Endodermal cell (in vitro differentiated cells): ENCODE measurements around the gene LEMD3. TPM values are rescaled to one million over a fixed set of nuclear protein-coding genes. Genes with fewer than 3 reads are reported as not detected.

Experiments used
- DNase-seq: peaks from one replicate; pipeline ENCODE4 v3.0.0-alpha.2; 2017
- H3K27ac ChIP-seq: 2 replicates; pipeline ENCODE4 v1.5.1; 2013; ENCODE audit warnings: mild to moderate bottlenecking, low read depth, low read length, moderate library complexity
- H3K27me3 ChIP-seq: 2 replicates; pipeline ENCODE4 v1.6.1; 2013; ENCODE audit warnings: mild to moderate bottlenecking, low read length, moderate library complexity; ENCODE audit not compliant: insufficient read depth, control insufficient read depth, poor library complexity, severe bottlenecking
- H3K36me3 ChIP-seq: 2 replicates; pipeline ENCODE4 v1.7.0; 2013; ENCODE audit warnings: mild to moderate bottlenecking, low read length, moderate library complexity; ENCODE audit not compliant: control insufficient read depth, insufficient read depth
- H3K4me1 ChIP-seq: one replicate; pipeline ENCODE4 v1.7.0; 2013; ENCODE audit warnings: low read length; ENCODE audit not compliant: control insufficient read depth, insufficient read depth
- H3K4me3 ChIP-seq: 2 replicates; pipeline ENCODE4 v1.5.1; 2013; ENCODE audit warnings: mild to moderate bottlenecking, low read length, moderate library complexity
- H3K9ac ChIP-seq: 2 replicates; pipeline ENCODE4 v1.6.1; 2013; ENCODE audit warnings: mild to moderate bottlenecking, low read length, moderate library complexity; ENCODE audit not compliant: poor library complexity, severe bottlenecking; ENCODE audit errors: extremely low read depth
- H3K9me3 ChIP-seq: 2 replicates; pipeline ENCODE4 v1.6.1; 2013; ENCODE audit warnings: mild to moderate bottlenecking, low read length, moderate library complexity; ENCODE audit not compliant: control insufficient read depth
- H3K27ac Mint-ChIP-seq: 2 replicates; pipeline ENCODE4 v1.8.0; 2020; ENCODE audit warnings: mixed read lengths
- H3K27me3 Mint-ChIP-seq: 2 replicates; pipeline ENCODE4 v1.8.0; 2021; ENCODE audit warnings: mild to moderate bottlenecking, mixed read lengths; ENCODE audit not compliant: insufficient read depth
- H3K36me3 Mint-ChIP-seq: 2 replicates; pipeline ENCODE4 v1.8.0; 2020; ENCODE audit warnings: low read depth, mixed read lengths
- H3K4me1 Mint-ChIP-seq: 2 replicates; pipeline ENCODE4 v1.8.0; 2020; ENCODE audit warnings: mixed read lengths
- H3K4me3 Mint-ChIP-seq: 2 replicates; pipeline ENCODE4 v1.8.0; 2020; ENCODE audit warnings: mild to moderate bottlenecking, moderate library complexity, mixed read lengths
- H3K9me3 Mint-ChIP-seq: 2 replicates; pipeline ENCODE4 v1.8.0; 2020; ENCODE audit warnings: mild to moderate bottlenecking, mixed read lengths
- CTCF ChIP-seq: fragments of 200-600 bp; sonication (generic); conservative IDR thresholded peaks from 2 replicates; pipeline ENCODE4 v1.5.0; 2021; ENCODE audit warnings: antibody characterized with exemption, mild to moderate bottlenecking
- WGBS, 2 experiments: methylation state at CpG; one replicate each; pipeline versions ENCODE4 v1.1.5 to v1.1.7; 2013; ENCODE audit warnings: missing lambda C conversion rate in 2 of 2, mixed read lengths in 1 of 2; ENCODE audit not compliant: insufficient coverage in 1 of 2, insufficient read length in 1 of 2; 5-methylcytosine and 5-hydroxymethylcytosine counted together
- total RNA-seq, 2 donors: library from RNA; stranded (reverse); fragmentation: NEBNext Ultra II Directional in 1 of 2; extraction: Animal tissue kit (Norgen Biotek cat#: 25700) in 1 of 2; gene quantifications; 2 replicates in 1 of 2; 3 replicates in 1 of 2; pipeline ENCODE4 v1.2.1, GENCODE V29; 2021

The LEMD3 gene
- total RNA-seq, 2 donors from 2014 or later: 35.8 to 37.3 TPM

GRCh38 chr12:65204886-65205525, 35.6 kb downstream of the LEMD3 start:
- Histone ChIP-seq H3K4me3 (peak overlapping the region; percentile 32), H3K4me1 (no peaks in the 10 kb centered on the region), H3K9me3 (peaks cover 5% of the 10 kb centered on the region), H3K36me3 (no peaks in the 10 kb centered on the region), H3K27ac (no peak overlapping the region), H3K27me3 (no peaks in the 10 kb centered on the region), H3K9ac (no peak overlapping the region)
- Mint-ChIP-seq H3K36me3 (peaks cover 8% of the 10 kb centered on the region), H3K27me3 (no peaks in the 10 kb centered on the region), H3K4me3 (no peak overlapping the region), H3K4me1 (peaks cover 57% of the 10 kb centered on the region), H3K27ac (no peak overlapping the region), H3K9me3 (peaks cover 4% of the 10 kb centered on the region)
- 46 to 83% methylated on average over 2 of the region's 2 CpGs for WGBS, 2 experiments
- TF ChIP-seq CTCF: no peak
- peak; percentile 53 for DNase-seq

- H3K9me3 ChIP-seq: peaks cover 5% of the 10 kb centered on the region
- no peak overlapping the region for H3K4me3 ChIP-seq
- Mint-ChIP-seq H3K36me3 (peaks cover 1% of the 10 kb centered on the region), H3K9me3 (peaks cover 4% of the 10 kb centered on the region), H3K4me1 (peaks cover 53% of the 10 kb centered on the region), H3K27me3 (no peaks in the 10 kb centered on the region), H3K4me3 (no peak overlapping the region), H3K27ac (no peak overlapping the region)
- no peak for TF ChIP-seq CTCF
- no peak for DNase-seq
- H3K9ac ChIP-seq: no peak overlapping the region
- H3K27me3 ChIP-seq: no peaks in the 10 kb centered on the region
- no peaks in the 10 kb centered on the region for H3K36me3 ChIP-seq
- no peaks in the 10 kb centered on the region for H3K4me1 ChIP-seq
- H3K27ac ChIP-seq: no peak overlapping the region
These were observed 36.5 kb downstream of the LEMD3 start for GRCh38 chr12:65205886-65206285.

GRCh38 chr12:65208125-65208524, 38.7 kb downstream of the LEMD3 start:
- WGBS, 2 experiments: 93 to 100% methylated on average over 2 of the region's 2 CpGs
- H3K27ac Mint-ChIP-seq: no peak overlapping the region

More at GRCh38 chr12:65208125-65208524, 38.7 kb downstream of the LEMD3 start:
- H3K9ac ChIP-seq: no peak overlapping the region
- no peak overlapping the region for H3K27ac ChIP-seq
- no peaks in the 10 kb centered on the region for H3K4me1 ChIP-seq
- Mint-ChIP-seq H3K36me3 (peaks cover 14% of the 10 kb centered on the region), H3K4me1 (peaks cover 39% of the 10 kb centered on the region), H3K9me3 (peaks cover 4% of the 10 kb centered on the region), H3K27me3 (no peaks in the 10 kb centered on the region), H3K4me3 (no peak overlapping the region)
- H3K27me3 ChIP-seq: no peaks in the 10 kb centered on the region
- DNase-seq: no peak
- no peak for TF ChIP-seq CTCF
- H3K4me3 ChIP-seq: no peak overlapping the region
- peaks cover 7% of the 10 kb centered on the region for H3K36me3 ChIP-seq
- H3K9me3 ChIP-seq: peaks cover 5% of the 10 kb centered on the region
